Ishikawa (cell line): Measurements from ENCODE around the gene ALOX12B.
A peak's percentile ranks its signal among the peaks of the same experiment; 100 is the strongest.

Source experiments
- CEBPB ChIP-seq: IDR thresholded peaks from 2 replicates; pipeline ENCODE4 v1.6.1; 2012
- CREB1 ChIP-seq: IDR thresholded peaks from 2 replicates; pipeline ENCODE4 v1.6.1; 2012; ENCODE audit warnings: low read depth
- EGR1 ChIP-seq: IDR thresholded peaks from 2 replicates; pipeline ENCODE4 v1.6.1; 2012
- EP300 ChIP-seq: IDR thresholded peaks from 2 replicates; pipeline ENCODE4 v1.6.1; 2012; ENCODE audit warnings: borderline replicate concordance
- FOXM1 ChIP-seq: IDR thresholded peaks from 2 replicates; pipeline ENCODE4 v1.6.1; 2012; ENCODE audit warnings: low read depth, borderline replicate concordance
- NFIC ChIP-seq: IDR thresholded peaks from 2 replicates; pipeline ENCODE4 v1.6.1; 2012
- RAD21 ChIP-seq: IDR thresholded peaks from 2 replicates; pipeline ENCODE4 v1.6.1; 2012; ENCODE audit warnings: low read depth
- TAF1 ChIP-seq: IDR thresholded peaks from 2 replicates; pipeline ENCODE4 v1.6.1; 2012; ENCODE audit warnings: low read depth, mild to moderate bottlenecking
- TCF12 ChIP-seq: IDR thresholded peaks from 2 replicates; pipeline ENCODE4 v1.6.1; 2012; ENCODE audit warnings: low read depth
- TEAD4 ChIP-seq: IDR thresholded peaks from 2 replicates; pipeline ENCODE4 v1.6.1; 2012
- USF1 ChIP-seq: IDR thresholded peaks from 2 replicates; pipeline ENCODE4 v1.6.1; 2012
- YY1 ChIP-seq: IDR thresholded peaks from 2 replicates; pipeline ENCODE4 v1.6.1; 2012; ENCODE audit warnings: low read depth
- ZBTB7A ChIP-seq: IDR thresholded peaks from 2 replicates; pipeline ENCODE4 v1.6.1; 2012; ENCODE audit warnings: low read depth
- TF ChIP-seq, protein P1 (sequence below): IDR thresholded peaks from 2 replicates; pipeline ENCODE4 v1.6.1; 2012; ENCODE audit warnings: low read depth, mild to moderate bottlenecking
- TF ChIP-seq, protein P2 (sequence below): IDR thresholded peaks from 2 replicates; pipeline ENCODE4 v1.6.1; 2012

The ALOX12B gene

GRCh38 chr17:8109661-8110455 is 22.3 kb upstream of the ALOX12B start:
- TF ChIP-seq RAD21 (peak; percentile 75), ZBTB7A (peak; percentile 79), TAF1 (no peak), NFIC (peak; percentile 66), EP300 (no peak), EGR1 (no peak), TEAD4 (no peak), USF1 (peak; percentile 90), CREB1 (no peak), YY1 (no peak), CEBPB (no peak), FOXM1 (no peak), TCF12 (0 out of 2 replicates have a peak, but pooled peaks have one; percentile 44)
- TF ChIP-seq, protein P1, sequence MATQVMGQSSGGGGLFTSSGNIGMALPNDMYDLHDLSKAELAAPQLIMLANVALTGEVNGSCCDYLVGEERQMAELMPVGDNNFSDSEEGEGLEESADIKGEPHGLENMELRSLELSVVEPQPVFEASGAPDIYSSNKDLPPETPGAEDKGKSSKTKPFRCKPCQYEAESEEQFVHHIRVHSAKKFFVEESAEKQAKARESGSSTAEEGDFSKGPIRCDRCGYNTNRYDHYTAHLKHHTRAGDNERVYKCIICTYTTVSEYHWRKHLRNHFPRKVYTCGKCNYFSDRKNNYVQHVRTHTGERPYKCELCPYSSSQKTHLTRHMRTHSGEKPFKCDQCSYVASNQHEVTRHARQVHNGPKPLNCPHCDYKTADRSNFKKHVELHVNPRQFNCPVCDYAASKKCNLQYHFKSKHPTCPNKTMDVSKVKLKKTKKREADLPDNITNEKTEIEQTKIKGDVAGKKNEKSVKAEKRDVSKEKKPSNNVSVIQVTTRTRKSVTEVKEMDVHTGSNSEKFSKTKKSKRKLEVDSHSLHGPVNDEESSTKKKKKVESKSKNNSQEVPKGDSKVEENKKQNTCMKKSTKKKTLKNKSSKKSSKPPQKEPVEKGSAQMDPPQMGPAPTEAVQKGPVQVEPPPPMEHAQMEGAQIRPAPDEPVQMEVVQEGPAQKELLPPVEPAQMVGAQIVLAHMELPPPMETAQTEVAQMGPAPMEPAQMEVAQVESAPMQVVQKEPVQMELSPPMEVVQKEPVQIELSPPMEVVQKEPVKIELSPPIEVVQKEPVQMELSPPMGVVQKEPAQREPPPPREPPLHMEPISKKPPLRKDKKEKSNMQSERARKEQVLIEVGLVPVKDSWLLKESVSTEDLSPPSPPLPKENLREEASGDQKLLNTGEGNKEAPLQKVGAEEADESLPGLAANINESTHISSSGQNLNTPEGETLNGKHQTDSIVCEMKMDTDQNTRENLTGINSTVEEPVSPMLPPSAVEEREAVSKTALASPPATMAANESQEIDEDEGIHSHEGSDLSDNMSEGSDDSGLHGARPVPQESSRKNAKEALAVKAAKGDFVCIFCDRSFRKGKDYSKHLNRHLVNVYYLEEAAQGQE, result no peak
- TF ChIP-seq, protein P2, sequence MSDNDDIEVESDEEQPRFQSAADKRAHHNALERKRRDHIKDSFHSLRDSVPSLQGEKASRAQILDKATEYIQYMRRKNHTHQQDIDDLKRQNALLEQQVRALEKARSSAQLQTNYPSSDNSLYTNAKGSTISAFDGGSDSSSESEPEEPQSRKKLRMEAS, result peak; percentile 75

- TF ChIP-seq EGR1, result peak; percentile 90
- TF ChIP-seq CEBPB, result no peak
These were observed 21.6 kb upstream of the ALOX12B start for GRCh38 chr17:8108972-8109660.

DNA sequence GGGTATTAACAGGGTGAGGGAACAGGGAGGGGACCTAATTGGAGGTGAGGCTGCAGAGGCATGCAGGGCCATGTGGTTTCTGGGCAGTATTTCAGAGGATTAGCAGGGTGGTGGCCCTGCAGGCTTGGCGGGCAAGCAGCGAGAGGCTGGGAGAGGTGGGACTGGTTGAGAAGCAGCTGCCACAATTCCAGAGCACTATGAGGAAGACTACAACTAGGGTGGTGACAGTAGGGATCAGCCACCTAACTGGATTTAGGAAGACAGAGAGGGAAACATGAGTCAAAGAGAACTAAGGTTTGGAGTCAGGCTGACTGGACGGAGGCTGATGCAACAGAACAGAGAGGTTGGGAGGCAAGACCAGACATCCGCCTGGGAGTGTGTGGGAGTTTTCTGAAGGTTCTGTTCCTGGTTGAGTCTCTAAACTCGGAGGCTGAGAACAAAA is 18.5 kb upstream of the ALOX12B start:
- TF ChIP-seq ZBTB7A (no peak), RAD21 (no peak), YY1 (no peak), EGR1 (no peak), CEBPB (no peak), USF1 (no peak), CREB1 (no peak), NFIC (no peak)
- TF ChIP-seq, protein P1, result no peak
- TF ChIP-seq, protein P2, result no peak

DNA sequence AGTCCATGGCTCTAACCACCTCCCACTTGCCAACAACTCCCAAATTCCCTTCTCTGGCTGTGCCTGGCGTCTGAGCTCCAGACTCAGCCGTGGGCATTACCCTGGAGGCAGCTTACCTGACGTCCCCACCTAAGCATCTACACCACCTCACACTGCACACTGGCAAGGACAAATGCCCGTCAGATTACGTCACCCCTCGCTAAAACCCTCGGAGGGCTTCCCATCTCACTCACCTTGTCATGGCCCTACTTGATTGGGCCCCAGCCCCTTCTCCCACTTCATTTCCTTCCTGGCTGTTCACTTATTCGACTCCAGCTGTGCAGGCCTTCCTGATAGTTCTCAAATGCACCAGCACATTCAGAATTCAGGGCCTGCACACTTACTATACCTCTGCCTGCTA is 17.4 kb upstream of the ALOX12B start:
- TF ChIP-seq CEBPB (no peak), RAD21 (no peak), YY1 (no peak), TCF12 (no peak), TAF1 (no peak)

DNA sequence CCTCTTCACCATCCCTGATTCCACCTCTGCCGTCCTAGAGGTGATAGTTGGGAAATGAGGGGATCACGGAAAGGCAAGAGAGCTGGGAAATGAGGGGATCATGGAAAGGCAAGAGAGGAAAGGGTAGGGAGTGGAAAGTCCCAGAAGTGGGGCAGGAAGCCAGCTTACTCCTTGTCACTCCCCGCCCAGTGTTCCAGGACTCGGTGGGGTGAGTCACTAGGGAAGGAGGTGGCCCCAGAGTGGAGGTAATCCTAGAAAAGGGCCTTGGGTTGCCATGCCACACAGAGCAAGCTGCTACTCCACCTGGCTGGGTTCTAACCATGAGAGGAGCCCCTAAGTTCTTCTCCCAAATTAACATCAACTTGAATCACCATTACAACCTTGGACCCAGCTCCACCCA is 16.0 kb upstream of the ALOX12B start:
- TF ChIP-seq, protein P1, result no peak
- TF ChIP-seq ZBTB7A (no peak), TAF1 (no peak), TEAD4 (no peak), EP300 (no peak), YY1 (no peak), EGR1 (no peak), RAD21 (no peak)
- TF ChIP-seq, protein P2, result no peak
